Measurements from ENCODE around the gene TMEM131.

TMEM131 gene

GRCh38 chr2:97734061-97735051, 261.4 kb downstream of the TMEM131 start:
- no peak for DNase-seq

DNA sequence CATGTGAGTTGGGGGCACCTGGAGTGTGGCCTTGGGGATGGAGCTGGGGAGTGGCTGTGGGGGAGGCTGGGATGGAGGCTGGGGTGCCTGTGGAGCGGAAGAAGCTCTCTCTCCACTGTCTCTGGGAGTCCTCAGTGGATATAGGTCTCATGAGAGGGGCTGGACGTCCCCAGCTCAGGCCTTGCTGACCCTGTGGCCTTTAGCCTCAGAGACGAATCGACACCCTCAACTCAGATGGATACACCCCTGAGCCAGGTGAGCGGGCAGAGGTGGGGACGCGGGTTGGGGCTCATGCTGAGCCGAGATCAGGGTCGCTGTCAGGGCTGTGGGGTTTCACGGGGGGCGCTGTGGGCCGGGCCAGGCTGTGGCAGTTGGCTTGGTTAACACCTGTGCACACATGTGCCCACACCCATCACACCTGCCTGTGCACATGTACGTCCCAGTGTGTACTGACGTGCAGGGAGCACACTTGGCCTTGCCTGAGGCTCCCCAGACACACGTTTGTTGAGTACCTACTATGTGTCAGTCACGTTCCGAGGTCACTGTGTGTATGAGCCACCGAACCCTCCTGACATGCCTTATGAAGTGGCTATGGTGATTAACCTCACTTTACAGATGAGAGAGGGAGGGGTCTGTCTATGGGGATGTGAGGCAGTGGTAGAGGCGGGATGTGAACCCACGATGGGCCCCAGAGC, 262.3 kb downstream of the TMEM131 start:
- DNase-seq, result no peak

DNA sequence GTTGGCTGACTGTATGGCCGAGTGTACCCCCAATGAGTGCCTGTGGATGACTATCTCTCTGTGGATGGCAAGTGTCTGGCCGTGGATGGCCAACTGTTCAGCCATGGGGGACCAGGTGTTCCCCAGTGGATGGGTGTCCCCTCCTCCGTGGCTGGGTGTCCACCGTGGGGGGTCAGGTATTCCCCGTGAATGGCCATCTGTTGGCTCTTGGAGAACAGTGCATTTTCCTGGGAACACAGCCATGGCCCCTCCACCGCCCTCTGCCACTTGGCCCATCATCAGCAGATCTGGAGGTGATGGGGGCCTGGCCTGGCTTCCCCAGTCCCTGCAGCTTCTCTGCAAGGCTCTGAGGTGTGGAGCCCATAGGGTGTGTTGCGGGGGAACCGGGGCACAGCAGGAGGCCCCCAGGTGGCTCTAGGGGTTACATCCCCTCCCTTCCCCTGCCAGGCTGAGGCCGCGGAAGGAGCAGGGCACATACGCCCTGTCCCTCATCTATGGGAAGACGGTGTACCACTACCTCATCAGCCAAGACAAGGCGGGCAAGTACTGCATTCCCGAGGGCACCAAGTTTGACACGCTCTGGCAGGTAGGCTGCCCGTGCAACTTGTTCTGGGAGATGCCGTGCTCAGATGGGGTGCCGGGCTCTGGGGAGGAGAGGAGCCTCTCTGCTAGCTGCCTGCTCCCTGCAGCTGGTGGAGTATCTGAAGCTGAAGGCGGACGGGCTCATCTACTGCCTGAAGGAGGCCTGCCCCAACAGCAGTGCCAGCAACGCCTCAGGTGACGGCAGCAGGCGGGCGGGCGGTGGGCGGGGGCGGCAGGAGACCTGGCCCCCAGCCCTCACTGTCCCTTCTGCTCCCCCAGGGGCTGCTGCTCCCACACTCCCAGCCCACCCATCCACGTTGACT, 263.1 kb downstream of the TMEM131 start:
- DNase-seq, result no peak

- no peak for DNase-seq
These were observed 264.3 kb downstream of the TMEM131 start for GRCh38 chr2:97731274-97732020.

GRCh38 chr2:97730245-97730644, 265.5 kb downstream of the TMEM131 start:
- no peak for DNase-seq

- DNase-seq, result no peak
These were observed 267.5 kb downstream of the TMEM131 start for GRCh38 chr2:97728091-97728731.

DNA sequence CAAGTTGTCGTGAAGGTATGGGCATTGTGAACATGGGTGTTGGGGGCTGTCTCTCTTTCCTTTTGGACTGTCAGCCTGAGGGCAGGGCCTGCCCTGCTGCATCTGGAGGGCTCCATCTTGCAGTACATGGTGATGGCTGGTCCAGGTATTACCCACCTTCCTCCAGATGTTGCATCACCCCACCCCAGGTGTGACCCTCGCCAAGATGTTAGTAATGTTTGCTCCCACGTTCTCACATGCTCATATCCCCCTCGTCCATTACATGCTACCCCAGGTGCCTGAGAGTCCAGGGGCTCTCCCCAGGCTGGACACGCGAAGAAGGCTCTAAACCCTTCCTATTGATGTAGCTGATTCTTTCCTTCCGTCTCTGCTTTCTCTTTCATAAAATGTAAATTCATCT, 268.5 kb downstream of the TMEM131 start:
- no peak for DNase-seq

GRCh38 chr2:97726261-97727064, 269.3 kb downstream of the TMEM131 start:
- DNase-seq, result no peak

DNA sequence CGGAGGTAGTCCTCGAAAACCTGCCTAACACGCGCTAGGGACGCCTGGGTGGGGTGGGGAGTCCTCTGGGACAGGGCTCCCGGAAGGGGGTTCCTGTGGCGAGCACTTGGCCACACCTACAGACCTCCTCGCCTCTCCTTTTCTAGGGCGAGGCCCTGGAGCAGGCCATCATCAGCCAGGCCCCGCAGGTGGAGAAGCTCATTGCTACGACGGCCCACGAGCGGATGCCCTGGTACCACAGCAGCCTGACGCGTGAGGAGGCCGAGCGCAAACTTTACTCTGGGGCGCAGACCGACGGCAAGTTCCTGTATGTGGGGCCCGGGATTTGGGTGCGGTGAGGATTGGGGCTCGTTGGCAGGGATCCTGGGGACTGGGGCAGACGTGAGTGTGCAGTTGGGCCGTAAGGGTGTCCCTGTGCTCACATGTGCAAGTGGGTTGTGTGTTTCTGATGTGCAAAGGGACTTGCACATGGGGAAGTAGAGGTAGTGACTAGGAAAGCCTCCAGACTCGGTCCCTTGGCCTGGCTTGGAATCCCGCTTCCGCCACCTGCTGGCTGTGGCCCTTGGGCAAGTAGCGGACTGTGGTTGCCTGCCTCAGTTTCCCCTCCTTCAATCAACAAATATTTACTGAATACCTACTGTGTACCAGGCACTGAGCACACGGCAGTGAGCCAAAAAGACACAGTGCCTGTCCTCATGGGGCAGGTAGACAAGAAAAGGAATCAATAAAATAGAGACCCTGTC, 270.6 kb downstream of the TMEM131 start:
- no peak for DNase-seq

GRCh38 chr2:97724501-97724900, 271.2 kb downstream of the TMEM131 start:
- no peak for DNase-seq

DNA sequence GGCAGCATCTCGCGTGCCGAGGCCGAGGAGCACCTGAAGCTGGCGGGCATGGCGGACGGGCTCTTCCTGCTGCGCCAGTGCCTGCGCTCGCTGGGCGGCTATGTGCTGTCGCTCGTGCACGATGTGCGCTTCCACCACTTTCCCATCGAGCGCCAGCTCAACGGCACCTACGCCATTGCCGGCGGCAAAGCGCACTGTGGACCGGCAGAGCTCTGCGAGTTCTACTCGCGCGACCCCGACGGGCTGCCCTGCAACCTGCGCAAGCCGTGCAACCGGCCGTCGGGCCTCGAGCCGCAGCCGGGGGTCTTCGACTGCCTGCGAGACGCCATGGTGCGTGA, 271.7 kb downstream of the TMEM131 start:
- DNase-seq, result no peak

DNA sequence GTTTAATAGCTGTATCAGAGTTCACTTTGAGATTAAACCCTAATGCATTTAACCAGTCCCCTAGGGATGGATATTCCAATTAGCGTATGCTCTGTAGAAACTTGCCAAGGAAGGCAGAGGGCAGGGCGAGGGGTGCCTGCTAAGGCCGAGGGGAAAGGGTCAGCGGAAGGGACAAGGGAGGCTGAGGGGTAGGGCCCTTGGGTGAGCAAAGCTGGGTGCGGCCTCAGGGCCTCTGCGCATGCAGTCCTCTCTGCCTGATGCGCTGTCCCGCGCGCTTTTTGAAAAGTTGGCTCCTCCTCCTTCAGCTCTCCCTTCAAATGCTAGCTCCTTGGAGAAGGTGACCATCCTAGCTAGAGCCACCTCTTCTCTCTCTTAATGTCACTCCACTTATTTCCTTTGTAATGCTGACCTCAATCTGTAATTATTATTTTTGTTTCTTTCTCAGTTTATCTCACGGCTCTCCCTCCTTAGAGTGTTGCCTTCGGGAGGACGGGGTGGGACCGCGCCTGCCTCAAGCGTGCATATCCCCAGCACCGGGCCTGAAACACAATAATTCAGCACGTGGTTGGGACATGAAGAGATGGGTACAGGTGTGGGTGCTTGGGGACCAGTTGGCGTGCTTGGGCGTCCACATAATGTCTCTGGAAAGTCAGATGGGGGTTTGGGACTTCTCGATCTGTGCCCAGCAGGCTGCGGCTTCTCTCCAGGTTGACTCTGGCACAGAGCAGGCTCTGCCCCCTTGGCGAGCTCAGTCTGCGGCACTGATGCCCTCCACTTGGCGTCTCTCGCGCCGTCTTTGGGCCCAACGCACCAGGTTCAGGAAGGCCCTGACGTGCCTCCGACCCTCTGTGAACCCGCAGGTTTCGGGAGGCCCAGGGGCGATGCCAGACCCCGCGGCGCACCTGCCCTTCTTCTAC, 272.3 kb downstream of the TMEM131 start:
- no peak for DNase-seq

DNA sequence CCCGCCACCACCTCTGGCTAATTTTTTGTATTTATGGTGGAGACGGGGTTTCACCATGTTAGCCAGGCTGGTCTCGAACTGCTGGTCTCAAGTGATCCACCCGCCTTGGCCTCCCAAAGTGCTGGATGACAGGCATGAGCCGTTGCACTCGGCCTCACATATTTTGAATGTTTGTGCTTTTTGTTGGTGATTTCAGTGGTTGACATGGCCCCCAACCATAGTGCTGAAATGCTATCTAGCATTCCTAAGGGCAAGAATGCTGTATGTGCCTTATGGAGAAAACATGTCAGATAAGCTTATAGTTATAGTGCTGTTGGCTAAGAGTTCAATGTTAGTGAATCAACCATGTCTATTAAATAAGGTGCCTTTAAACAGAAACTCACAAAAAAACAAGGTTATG, 273.5 kb downstream of the TMEM131 start:
- DNase-seq, result no peak

DNA sequence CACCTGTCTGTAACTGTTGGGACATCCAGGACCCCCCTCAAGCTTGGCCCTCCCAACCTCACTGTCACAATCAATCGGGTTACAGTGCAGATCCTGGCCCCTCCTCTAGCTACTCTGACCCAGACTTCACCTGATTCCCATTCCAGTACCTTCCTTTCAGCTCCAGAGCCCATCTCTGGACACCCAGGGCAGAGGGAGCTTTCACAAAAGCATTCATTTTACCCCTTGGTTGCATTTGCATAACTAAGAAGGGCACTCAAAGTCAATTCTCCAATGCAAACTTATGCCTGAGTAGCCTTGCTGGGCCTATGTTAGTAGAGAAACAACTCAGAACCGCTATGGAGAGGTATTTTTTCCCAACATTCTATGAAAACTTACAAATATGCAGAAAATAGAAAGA, 275.0 kb downstream of the TMEM131 start:
- DNase-seq, result no peak

GRCh38 chr2:97719362-97720155, 276.2 kb downstream of the TMEM131 start:
- DNase-seq, result no peak

- DNase-seq, result no peak
These were observed 276.8 kb downstream of the TMEM131 start for GRCh38 chr2:97718942-97719341.

- DNase-seq, result no peak
These were observed 277.5 kb downstream of the TMEM131 start for GRCh38 chr2:97718051-97718882.
